ENCODE data around the gene CBX1.
"Not testable (repeated sequence)": the region's sequence is repeated elsewhere in the genome, so short reads cannot be mapped to it uniquely, and the experiment has no call there.

Gene CBX1

DNA sequence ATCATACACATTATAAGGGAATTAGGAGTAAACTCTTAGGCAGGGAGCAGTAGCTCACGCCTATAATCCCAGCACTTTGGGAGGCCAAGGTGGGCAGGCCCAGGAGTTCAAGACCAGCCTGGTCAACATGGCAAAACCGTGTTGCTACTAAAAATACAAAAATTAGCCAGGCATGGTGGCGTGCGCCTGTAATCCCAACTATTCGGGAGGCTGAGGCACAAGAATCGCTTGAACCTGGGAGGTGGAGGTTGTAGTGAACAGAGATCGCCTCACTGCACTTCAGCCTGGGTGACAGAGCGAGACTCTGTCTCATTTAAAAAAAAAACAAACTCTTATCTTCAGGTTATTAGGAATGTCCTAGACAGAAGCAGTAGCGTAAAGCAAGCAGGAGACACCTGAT is 28.5 kb downstream of the CBX1 start:
- DNase-seq (ENCODE audit: low read depth) = not testable (repeated sequence)

GRCh38 chr17:48071654-48072053 is 29.6 kb downstream of the CBX1 start:
- DNase-seq (ENCODE audit: low read depth) = no peak

GRCh38 chr17:48070195-48070594 is 31.1 kb downstream of the CBX1 start:
- DNase-seq (ENCODE audit: low read depth) = no peak

- DNase-seq (ENCODE audit: low read depth) = no peak
These were observed 32.8 kb downstream of the CBX1 start for GRCh38 chr17:48068491-48068961.

DNA sequence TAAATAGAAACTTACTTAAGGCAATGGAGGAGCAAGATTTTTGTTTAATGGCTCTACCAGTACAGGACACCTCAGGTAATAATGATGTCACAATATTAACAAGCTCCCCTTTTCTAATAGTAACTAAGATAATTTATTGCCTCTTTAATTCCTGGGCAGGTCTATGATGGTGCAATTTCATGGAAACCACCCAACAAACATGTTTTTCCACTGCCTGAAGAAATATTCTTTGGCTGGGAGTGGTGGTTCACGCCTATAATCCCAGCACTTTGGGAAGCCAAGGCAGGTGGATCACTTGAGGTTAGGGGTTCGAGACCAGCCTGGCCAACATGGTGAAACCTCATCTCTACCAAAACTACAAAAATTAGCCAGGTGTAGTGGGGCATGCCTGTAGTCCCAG is 33.5 kb downstream of the CBX1 start:
- not testable (repeated sequence) for DNase-seq (ENCODE audit: low read depth)

DNA sequence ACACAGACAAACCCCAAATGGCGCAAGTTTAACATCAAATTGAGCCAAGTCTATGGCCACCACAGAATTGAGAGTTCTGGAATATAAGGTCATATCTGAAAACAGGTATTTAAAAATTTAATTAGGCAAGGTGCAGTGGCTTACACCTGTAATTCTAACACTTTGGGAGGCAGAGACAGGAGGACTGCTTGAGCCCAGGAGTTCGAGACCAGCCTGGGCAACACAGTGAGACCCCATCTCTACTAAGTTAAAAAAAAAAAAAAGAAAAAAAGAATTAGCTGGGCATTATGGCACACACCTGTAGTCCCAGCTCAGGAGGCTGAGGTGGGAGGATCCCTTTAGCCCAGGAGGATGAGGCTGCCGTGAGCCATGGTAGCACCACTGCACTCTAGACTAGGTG is 34.0 kb downstream of the CBX1 start:
- DNase-seq (ENCODE audit: low read depth) = no peak

DNA sequence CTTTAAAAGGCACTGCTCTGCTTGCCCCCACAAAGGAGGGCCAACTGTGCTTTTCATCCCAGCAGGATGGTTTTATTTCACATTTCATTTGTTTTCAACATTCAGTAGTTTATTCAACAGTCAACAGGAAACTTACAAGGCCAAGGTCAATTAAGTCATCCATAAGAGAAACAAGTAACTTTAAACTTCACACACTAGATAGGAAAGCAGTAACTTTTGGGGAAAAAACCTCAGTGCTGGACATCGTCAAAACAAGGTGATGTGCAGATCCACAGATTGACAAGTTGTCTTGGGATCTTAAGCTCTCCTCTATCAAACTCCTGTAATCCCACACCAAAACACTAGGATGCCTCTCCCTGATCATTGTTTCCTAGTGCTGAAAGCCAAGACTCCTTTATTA is 34.6 kb downstream of the CBX1 start:
- DNase-seq (ENCODE audit: low read depth) = no peak

GRCh38 chr17:48066192-48066591 is 35.1 kb downstream of the CBX1 start:
- DNase-seq (ENCODE audit: low read depth) = no peak

- no peak for DNase-seq (ENCODE audit: low read depth)
These were observed 36.6 kb downstream of the CBX1 start for GRCh38 chr17:48064638-48065037.

GRCh38 chr17:48062273-48062672 is 39.0 kb downstream of the CBX1 start:
- DNase-seq (ENCODE audit: low read depth) = no peak

DNA sequence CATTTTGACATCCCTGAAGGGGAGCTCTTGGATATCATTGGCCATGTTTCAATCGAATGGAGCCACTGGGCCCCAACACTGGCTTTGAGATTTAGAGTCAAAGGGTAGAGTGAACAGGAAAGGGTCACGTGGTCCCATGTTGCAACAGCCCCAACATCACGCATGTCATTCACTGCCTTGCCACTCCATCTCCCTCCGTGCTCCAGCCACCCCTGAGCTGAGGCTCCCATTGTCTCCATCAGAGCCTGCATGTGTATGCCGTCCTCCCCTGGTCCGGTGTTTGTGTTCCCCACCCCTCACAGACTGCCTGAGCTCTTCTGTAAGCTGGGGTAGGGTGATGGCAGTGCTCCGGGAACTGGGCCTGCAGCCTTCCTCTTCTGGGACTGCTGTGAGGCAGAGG is 41.0 kb downstream of the CBX1 start:
- no peak for DNase-seq (ENCODE audit: low read depth)

GRCh38 chr17:48059125-48059668 is 42.1 kb downstream of the CBX1 start:
- DNase-seq (ENCODE audit: low read depth) = no peak

GRCh38 chr17:48058393-48059124 is 42.7 kb downstream of the CBX1 start:
- no peak for DNase-seq (ENCODE audit: low read depth)

GRCh38 chr17:48057626-48058025 is 43.7 kb downstream of the CBX1 start:
- no peak for DNase-seq (ENCODE audit: low read depth)

DNA sequence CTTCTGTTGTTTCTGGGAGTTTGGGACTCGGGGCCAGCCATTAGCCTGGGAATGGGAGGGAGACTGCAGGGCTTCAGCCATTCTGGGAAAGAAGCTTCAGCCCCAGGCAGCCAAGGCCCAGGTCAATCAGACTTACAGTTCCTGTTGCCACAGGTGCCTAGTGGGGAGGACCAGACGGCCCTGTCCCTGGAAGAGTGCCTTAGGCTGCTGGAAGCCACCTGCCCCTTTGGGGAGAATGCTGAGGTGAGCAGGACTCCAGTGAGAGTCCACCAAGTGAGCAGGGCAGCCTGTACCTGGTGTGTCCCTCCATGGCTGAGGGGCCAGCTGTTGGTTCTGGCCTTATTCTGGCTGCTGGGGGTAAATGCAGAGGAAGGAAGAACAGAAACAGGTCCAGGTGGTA is 44.4 kb downstream of the CBX1 start:
- no peak for DNase-seq (ENCODE audit: low read depth)

GRCh38 chr17:48056246-48056745 is 45.0 kb downstream of the CBX1 start:
- DNase-seq (ENCODE audit: low read depth) = no peak

- DNase-seq (ENCODE audit: low read depth) = no peak
These were observed 45.6 kb downstream of the CBX1 start for GRCh38 chr17:48055531-48056245.

- DNase-seq (ENCODE audit: low read depth) = no peak
These were observed 46.8 kb downstream of the CBX1 start for GRCh38 chr17:48054238-48055185.

- DNase-seq (ENCODE audit: low read depth) = no peak
These were observed 47.5 kb downstream of the CBX1 start for GRCh38 chr17:48053758-48054237.

- DNase-seq (ENCODE audit: low read depth) = no peak
These were observed 48.1 kb downstream of the CBX1 start for GRCh38 chr17:48052956-48053757.
